Ishikawa (cell line): Measurements from ENCODE around the gene TMEM217.

Experiments
- EP300 ChIP-seq: IDR thresholded peaks from 2 replicates; pipeline ENCODE4 v1.6.1; 2012; ENCODE audit warnings: borderline replicate concordance
- FOXM1 ChIP-seq: IDR thresholded peaks from 2 replicates; pipeline ENCODE4 v1.6.1; 2012; ENCODE audit warnings: low read depth, borderline replicate concordance
- NFIC ChIP-seq: IDR thresholded peaks from 2 replicates; pipeline ENCODE4 v1.6.1; 2012
- TAF1 ChIP-seq: IDR thresholded peaks from 2 replicates; pipeline ENCODE4 v1.6.1; 2012; ENCODE audit warnings: low read depth, mild to moderate bottlenecking
- TCF12 ChIP-seq: IDR thresholded peaks from 2 replicates; pipeline ENCODE4 v1.6.1; 2012; ENCODE audit warnings: low read depth
- YY1 ChIP-seq: IDR thresholded peaks from 2 replicates; pipeline ENCODE4 v1.6.1; 2012; ENCODE audit warnings: low read depth
- TF ChIP-seq, protein P1 (sequence below): IDR thresholded peaks from 2 replicates; pipeline ENCODE4 v1.6.1; 2012; ENCODE audit warnings: low read depth, mild to moderate bottlenecking
- TF ChIP-seq, protein P2 (sequence below): IDR thresholded peaks from 2 replicates; pipeline ENCODE4 v1.6.1; 2012

DNA sequence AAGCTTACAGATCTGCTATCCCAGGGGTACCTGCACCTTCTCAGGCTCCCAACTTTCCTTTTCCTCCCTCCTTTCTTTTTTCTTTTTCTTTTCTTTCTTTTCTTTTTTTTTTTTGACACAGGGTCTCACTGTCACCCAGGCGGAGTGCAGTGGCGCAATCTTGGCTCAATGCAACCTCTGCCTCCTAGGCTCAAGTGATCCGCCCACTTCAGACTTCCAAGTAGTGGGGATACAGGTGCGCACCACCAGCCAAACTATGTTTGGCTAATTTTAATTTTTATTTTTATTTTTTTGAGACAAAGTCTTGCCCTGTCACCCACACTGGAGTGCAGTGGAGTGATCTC is 52.0 kb downstream of the TMEM217 start:
- TF ChIP-seq FOXM1 (no peak), NFIC (no peak), TAF1 (no peak), TCF12 (no peak), EP300 (no peak), YY1 (no peak)
- TF ChIP-seq, protein P1, sequence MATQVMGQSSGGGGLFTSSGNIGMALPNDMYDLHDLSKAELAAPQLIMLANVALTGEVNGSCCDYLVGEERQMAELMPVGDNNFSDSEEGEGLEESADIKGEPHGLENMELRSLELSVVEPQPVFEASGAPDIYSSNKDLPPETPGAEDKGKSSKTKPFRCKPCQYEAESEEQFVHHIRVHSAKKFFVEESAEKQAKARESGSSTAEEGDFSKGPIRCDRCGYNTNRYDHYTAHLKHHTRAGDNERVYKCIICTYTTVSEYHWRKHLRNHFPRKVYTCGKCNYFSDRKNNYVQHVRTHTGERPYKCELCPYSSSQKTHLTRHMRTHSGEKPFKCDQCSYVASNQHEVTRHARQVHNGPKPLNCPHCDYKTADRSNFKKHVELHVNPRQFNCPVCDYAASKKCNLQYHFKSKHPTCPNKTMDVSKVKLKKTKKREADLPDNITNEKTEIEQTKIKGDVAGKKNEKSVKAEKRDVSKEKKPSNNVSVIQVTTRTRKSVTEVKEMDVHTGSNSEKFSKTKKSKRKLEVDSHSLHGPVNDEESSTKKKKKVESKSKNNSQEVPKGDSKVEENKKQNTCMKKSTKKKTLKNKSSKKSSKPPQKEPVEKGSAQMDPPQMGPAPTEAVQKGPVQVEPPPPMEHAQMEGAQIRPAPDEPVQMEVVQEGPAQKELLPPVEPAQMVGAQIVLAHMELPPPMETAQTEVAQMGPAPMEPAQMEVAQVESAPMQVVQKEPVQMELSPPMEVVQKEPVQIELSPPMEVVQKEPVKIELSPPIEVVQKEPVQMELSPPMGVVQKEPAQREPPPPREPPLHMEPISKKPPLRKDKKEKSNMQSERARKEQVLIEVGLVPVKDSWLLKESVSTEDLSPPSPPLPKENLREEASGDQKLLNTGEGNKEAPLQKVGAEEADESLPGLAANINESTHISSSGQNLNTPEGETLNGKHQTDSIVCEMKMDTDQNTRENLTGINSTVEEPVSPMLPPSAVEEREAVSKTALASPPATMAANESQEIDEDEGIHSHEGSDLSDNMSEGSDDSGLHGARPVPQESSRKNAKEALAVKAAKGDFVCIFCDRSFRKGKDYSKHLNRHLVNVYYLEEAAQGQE = no peak
- TF ChIP-seq, protein P2, sequence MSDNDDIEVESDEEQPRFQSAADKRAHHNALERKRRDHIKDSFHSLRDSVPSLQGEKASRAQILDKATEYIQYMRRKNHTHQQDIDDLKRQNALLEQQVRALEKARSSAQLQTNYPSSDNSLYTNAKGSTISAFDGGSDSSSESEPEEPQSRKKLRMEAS = no peak
